Right lobe of liver (tissue), 4 donors: Measurements from ENCODE around the gene ARHGEF11.

Experiments used
- POLR2A ChIP-seq: fragments of 450-650 bp; IDR thresholded peaks from one replicate; pipeline ENCODE4 v1.6.1; 2017; ENCODE audit warnings: antibody characterized with exemption, mild to moderate bottlenecking
- TF ChIP-seq, protein P1 (sequence below), 4 donors: fragments of 200-600 bp in 3 of 4; fragments of 450-650 bp in 1 of 4; IDR thresholded peaks; one replicate each; pipeline versions ENCODE4 v1.5.1 to v1.8.0; 2016 to 2022; ENCODE audit warnings: antibody characterized with exemption in 4 of 4, mild to moderate bottlenecking in 2 of 4
- donor health status: DM: no; HTN: no; CAD: no.
- donor health status: DM: no; HTN: no; CAD: no.
- donor health status: DM: no; HTN: yes; CAD: no.

DNA sequence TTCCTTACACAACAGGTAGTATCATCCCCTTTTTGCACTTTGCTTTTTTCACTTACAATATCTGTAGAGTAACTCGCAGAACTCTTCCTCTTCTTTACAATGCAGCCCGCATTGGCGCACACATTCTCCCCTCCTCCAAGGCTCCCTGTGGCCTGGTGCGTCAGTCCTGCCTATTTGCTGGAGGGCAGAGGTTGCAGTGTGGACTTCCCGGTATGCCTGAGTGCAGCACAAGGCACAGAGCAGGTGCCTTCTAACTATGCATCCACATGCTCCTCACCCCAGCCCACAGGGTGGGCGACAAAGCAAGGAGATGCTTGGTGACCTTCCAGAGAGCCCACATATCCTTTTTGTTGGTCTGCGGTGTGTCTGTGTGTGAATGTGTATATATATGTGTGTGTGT, 53.3 kb downstream of the ARHGEF11 start:
- TF ChIP-seq, protein P1, sequence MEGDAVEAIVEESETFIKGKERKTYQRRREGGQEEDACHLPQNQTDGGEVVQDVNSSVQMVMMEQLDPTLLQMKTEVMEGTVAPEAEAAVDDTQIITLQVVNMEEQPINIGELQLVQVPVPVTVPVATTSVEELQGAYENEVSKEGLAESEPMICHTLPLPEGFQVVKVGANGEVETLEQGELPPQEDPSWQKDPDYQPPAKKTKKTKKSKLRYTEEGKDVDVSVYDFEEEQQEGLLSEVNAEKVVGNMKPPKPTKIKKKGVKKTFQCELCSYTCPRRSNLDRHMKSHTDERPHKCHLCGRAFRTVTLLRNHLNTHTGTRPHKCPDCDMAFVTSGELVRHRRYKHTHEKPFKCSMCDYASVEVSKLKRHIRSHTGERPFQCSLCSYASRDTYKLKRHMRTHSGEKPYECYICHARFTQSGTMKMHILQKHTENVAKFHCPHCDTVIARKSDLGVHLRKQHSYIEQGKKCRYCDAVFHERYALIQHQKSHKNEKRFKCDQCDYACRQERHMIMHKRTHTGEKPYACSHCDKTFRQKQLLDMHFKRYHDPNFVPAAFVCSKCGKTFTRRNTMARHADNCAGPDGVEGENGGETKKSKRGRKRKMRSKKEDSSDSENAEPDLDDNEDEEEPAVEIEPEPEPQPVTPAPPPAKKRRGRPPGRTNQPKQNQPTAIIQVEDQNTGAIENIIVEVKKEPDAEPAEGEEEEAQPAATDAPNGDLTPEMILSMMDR (IDR thresholded peaks at IDR 0.05): no peak
- TF ChIP-seq POLR2A: no peak
